IMR-90 (cell line): ENCODE data around the gene SLX4IP.

Experiments used
- BHLHE40 ChIP-seq: fragments of 150-350 bp; IDR thresholded peaks from 2 replicates; pipeline ENCODE4 v1.6.1; 2016; ENCODE audit warnings: mild to moderate bottlenecking, low read depth, low read length
- CEBPB ChIP-seq: IDR thresholded peaks from 2 replicates; pipeline ENCODE4 v1.6.1; 2012; ENCODE audit warnings: low read depth, low read length, improper control_type of control experiment
- CTCF ChIP-seq: conservative IDR thresholded peaks from 2 replicates; pipeline ENCODE4 v1.5.1; 2012; ENCODE audit warnings: mild to moderate bottlenecking, low read depth, low read length, improper control_type of control experiment
- MAFK ChIP-seq: IDR thresholded peaks from 2 replicates; pipeline ENCODE4 v1.6.1; 2012; ENCODE audit warnings: low read depth, low read length, improper control_type of control experiment
- MAZ ChIP-seq: IDR thresholded peaks from 2 replicates; pipeline ENCODE4 v1.6.1; 2012; ENCODE audit warnings: low read depth, mild to moderate bottlenecking, low read length, improper control_type of control experiment, moderate library complexity, borderline replicate concordance
- MXI1 ChIP-seq: IDR thresholded peaks from 2 replicates; pipeline ENCODE4 v1.6.1; 2012; ENCODE audit warnings: low read depth, mild to moderate bottlenecking, low read length, moderate library complexity, borderline replicate concordance
- NFE2L2 ChIP-seq: fragments of 150-350 bp; IDR thresholded peaks from 2 replicates; pipeline ENCODE4 v1.6.1; 2016; ENCODE audit warnings: low read depth, mild to moderate bottlenecking, low read length
- POLR2A ChIP-seq: IDR thresholded peaks from 2 replicates; pipeline ENCODE4 v1.6.1; 2012; ENCODE audit warnings: mild to moderate bottlenecking, low read depth, low read length
- RAD21 ChIP-seq: IDR thresholded peaks from 2 replicates; pipeline ENCODE4 v1.6.1; 2012; ENCODE audit warnings: low read length, improper control_type of control experiment
- RCOR1 ChIP-seq: IDR thresholded peaks from 2 replicates; pipeline ENCODE4 v1.6.1; 2012; ENCODE audit warnings: mild to moderate bottlenecking, low read length, improper control_type of control experiment; ENCODE audit not compliant: insufficient replicate concordance
- SMC3 ChIP-seq: fragments of 150-350 bp; IDR thresholded peaks from 2 replicates; pipeline ENCODE4 v1.6.1; 2016; ENCODE audit warnings: low read depth, mild to moderate bottlenecking, antibody characterized with exemption, low read length, moderate library complexity
- USF2 ChIP-seq: fragments of 150-350 bp; IDR thresholded peaks from 2 replicates; pipeline ENCODE4 v1.6.1; 2017; ENCODE audit warnings: mild to moderate bottlenecking, antibody characterized with exemption, low read length, low read depth

GRCh38 chr20:10654630-10655029 lies 219.5 kb downstream of the SLX4IP start:
- no peak for TF ChIP-seq CTCF
- no peak for TF ChIP-seq SMC3
- TF ChIP-seq RAD21, result no peak
- TF ChIP-seq POLR2A, result no peak
- no peak for TF ChIP-seq CEBPB
- TF ChIP-seq BHLHE40, result no peak
- no peak for TF ChIP-seq NFE2L2
- TF ChIP-seq MAZ, result no peak
- no peak for TF ChIP-seq USF2
- no peak for TF ChIP-seq RCOR1
- TF ChIP-seq MAFK, result no peak
- TF ChIP-seq MXI1, result no peak
